ENCODE results near the gene TOM1. TPM values are rescaled to one million over a fixed set of nuclear protein-coding genes. Genes with fewer than 3 reads are reported as not detected.

Gene TOM1
- total RNA-seq, 1 donor = 118 TPM

- Histone ChIP-seq H3K27ac (ENCODE audit: low read depth, low read length) (no peak overlapping the region), H3K79me2 (ENCODE audit: insufficient read depth, low read length) (peaks cover 33% of the 10 kb centered on the region), H3K9me3 (ENCODE audit: low read depth, low read length) (no peaks in the 10 kb centered on the region), H3K4me2 (ENCODE audit: insufficient read depth, low read length) (no peak overlapping the region), H2AFZ (ENCODE audit: low read length) (no peak overlapping the region), H3K4me1 (ENCODE audit: insufficient read depth, low read length) (no peaks in the 10 kb centered on the region), H3K36me3 (ENCODE audit: insufficient read depth, low read length) (peaks cover 82% of the 10 kb centered on the region), H4K20me1 (ENCODE audit: insufficient read depth, low read length) (peaks cover 16% of the 10 kb centered on the region), H3K4me3 (ENCODE audit: insufficient read depth, low read length) (no peak overlapping the region), H3K27me3 (ENCODE audit: insufficient read depth, low read length) (no peaks in the 10 kb centered on the region)
- TF ChIP-seq CTCF (IDR thresholded peaks at IDR 0.05; ENCODE audit: extremely low read depth, low read depth, low read length) = no peak
- DNase-seq (ENCODE audit: insufficient read length, low spot score, missing footprints) = peak; percentile 42
Observed at GRCh38 chr22:35324067-35324466, 24.4 kb downstream of the TOM1 start.

GRCh38 chr22:35324762-35325161 is 25.1 kb downstream of the TOM1 start:
- no peak for TF ChIP-seq CTCF (IDR thresholded peaks at IDR 0.05; ENCODE audit: extremely low read depth, low read depth, low read length)
- Histone ChIP-seq H3K79me2 (ENCODE audit: insufficient read depth, low read length) (peaks cover 26% of the 10 kb centered on the region), H3K27me3 (ENCODE audit: insufficient read depth, low read length) (no peaks in the 10 kb centered on the region), H3K36me3 (ENCODE audit: insufficient read depth, low read length) (peaks cover 82% of the 10 kb centered on the region), H3K9me3 (ENCODE audit: low read depth, low read length) (no peaks in the 10 kb centered on the region), H3K4me2 (ENCODE audit: insufficient read depth, low read length) (no peak overlapping the region), H4K20me1 (ENCODE audit: insufficient read depth, low read length) (peaks cover 9% of the 10 kb centered on the region), H3K27ac (ENCODE audit: low read depth, low read length) (no peak overlapping the region), H3K4me3 (ENCODE audit: insufficient read depth, low read length) (no peak overlapping the region), H3K4me1 (ENCODE audit: insufficient read depth, low read length) (no peaks in the 10 kb centered on the region), H2AFZ (ENCODE audit: low read length) (no peak overlapping the region)
- peak; percentile 57 for DNase-seq (ENCODE audit: insufficient read length, low spot score, missing footprints)

- Histone ChIP-seq H3K79me2 (ENCODE audit: insufficient read depth, low read length) (peaks cover 22% of the 10 kb centered on the region), H3K27me3 (ENCODE audit: insufficient read depth, low read length) (no peaks in the 10 kb centered on the region), H3K4me2 (ENCODE audit: insufficient read depth, low read length) (no peak overlapping the region), H3K4me3 (ENCODE audit: insufficient read depth, low read length) (no peak overlapping the region), H4K20me1 (ENCODE audit: insufficient read depth, low read length) (peaks cover 5% of the 10 kb centered on the region), H3K27ac (ENCODE audit: low read depth, low read length) (no peak overlapping the region), H3K4me1 (ENCODE audit: insufficient read depth, low read length) (peaks cover under 1% of the 10 kb centered on the region), H3K36me3 (ENCODE audit: insufficient read depth, low read length) (peaks cover 78% of the 10 kb centered on the region), H2AFZ (ENCODE audit: low read length) (no peak overlapping the region), H3K9me3 (ENCODE audit: low read depth, low read length) (no peaks in the 10 kb centered on the region)
- no peak for TF ChIP-seq CTCF (IDR thresholded peaks at IDR 0.05; ENCODE audit: extremely low read depth, low read depth, low read length)
- DNase-seq (ENCODE audit: insufficient read length, low spot score, missing footprints) = no peak
Observed at GRCh38 chr22:35325209-35325608, 25.5 kb downstream of the TOM1 start.

GRCh38 chr22:35326854-35327562 is 27.3 kb downstream of the TOM1 start:
- no peak overlapping the region for H3K4me2 ChIP-seq (ENCODE audit: insufficient read depth, low read length)

More at GRCh38 chr22:35326854-35327562, 27.3 kb downstream of the TOM1 start:
- Histone ChIP-seq H3K9me3 (ENCODE audit: low read depth, low read length) (no peaks in the 10 kb centered on the region), H2AFZ (ENCODE audit: low read length) (no peak overlapping the region), H4K20me1 (ENCODE audit: insufficient read depth, low read length) (peaks cover 3% of the 10 kb centered on the region), H3K4me1 (ENCODE audit: insufficient read depth, low read length) (peaks cover 7% of the 10 kb centered on the region), H3K4me3 (ENCODE audit: insufficient read depth, low read length) (no peak overlapping the region), H3K27me3 (ENCODE audit: insufficient read depth, low read length) (no peaks in the 10 kb centered on the region), H3K27ac (ENCODE audit: low read depth, low read length) (no peak overlapping the region), H3K79me2 (ENCODE audit: insufficient read depth, low read length) (peaks cover 12% of the 10 kb centered on the region), H3K36me3 (ENCODE audit: insufficient read depth, low read length) (peaks cover 89% of the 10 kb centered on the region)
- no peak for TF ChIP-seq CTCF (IDR thresholded peaks at IDR 0.05; ENCODE audit: extremely low read depth, low read depth, low read length)
- peak; percentile 62 for DNase-seq (ENCODE audit: insufficient read length, low spot score, missing footprints)
